Progenitor cell of endocrine pancreas (in vitro differentiated cells): ENCODE results near the gene CRYBA1. TPM values are rescaled to one million over a fixed set of nuclear protein-coding genes. Genes with fewer than 3 reads are reported as not detected.

Experiments
- DNase-seq: peaks from one replicate; pipeline ENCODE4 v3.0.0; 2021; ENCODE audit warnings: low spot score; ENCODE audit not compliant: unreplicated experiment
- H3K27ac Mint-ChIP-seq: 2 replicates; pipeline ENCODE4 v1.8.0; 2021; ENCODE audit warnings: mild to moderate bottlenecking, moderate library complexity, mixed read lengths
- H3K27me3 Mint-ChIP-seq: 2 replicates; pipeline ENCODE4 v1.8.0; 2021; ENCODE audit warnings: mixed read lengths
- H3K36me3 Mint-ChIP-seq: 2 replicates; pipeline ENCODE4 v1.8.0; 2022; ENCODE audit warnings: mixed read lengths; ENCODE audit not compliant: insufficient read depth
- H3K4me1 Mint-ChIP-seq: 2 replicates; pipeline ENCODE4 v1.8.0; 2021; ENCODE audit warnings: low read depth, mixed read lengths
- H3K4me3 Mint-ChIP-seq: 2 replicates; pipeline ENCODE4 v1.8.0; 2021; ENCODE audit warnings: low read depth, mild to moderate bottlenecking, moderate library complexity, mixed read lengths
- H3K9me3 Mint-ChIP-seq: 2 replicates; pipeline ENCODE4 v1.8.0; 2021; ENCODE audit warnings: low read depth, mixed read lengths
- CTCF ChIP-seq: fragments of 200-600 bp; sonication (generic); IDR thresholded peaks from one replicate; pipeline ENCODE4 v1.5.0; 2021; ENCODE audit warnings: antibody characterized with exemption, mild to moderate bottlenecking; ENCODE audit not compliant: unreplicated experiment
- total RNA-seq: library from RNA; stranded (reverse); gene quantifications from 2 replicates; pipeline ENCODE4 v1.2.1, GENCODE V29; 2021

The CRYBA1 gene
- total RNA-seq, 1 donor from 2014 or later, result not detected

- H3K27ac Mint-ChIP-seq, result peak within 1 kb of the TSS; percentile 100
- TF ChIP-seq CTCF, result no peak
- H3K9me3 Mint-ChIP-seq, result no peaks in the 10 kb centered on the region
- H3K4me1 Mint-ChIP-seq, result peaks cover 26% of the 10 kb centered on the region
- peak; percentile 96 for DNase-seq
- no peaks in the 10 kb centered on the region for H3K27me3 Mint-ChIP-seq
- H3K36me3 Mint-ChIP-seq, result peaks cover 6% of the 10 kb centered on the region
- peak within 1 kb of the TSS; percentile 100 for H3K4me3 Mint-ChIP-seq
Observed at GRCh38 chr17:29293890-29294579, 47.4 kb downstream of the CRYBA1 start, which contains the start of gene NUFIP2. TSS of gene NUFIP2 (minus strand) at chr17:29294148. CDS start at chr17:29294059, 89 bp downstream.

- no peak for TF ChIP-seq CTCF
- Mint-ChIP-seq H3K27me3 (no peaks in the 10 kb centered on the region), H3K27ac (peak overlapping the region; percentile 100), H3K4me3 (peak overlapping the region; percentile 100), H3K9me3 (no peaks in the 10 kb centered on the region), H3K36me3 (peaks cover 4% of the 10 kb centered on the region), H3K4me1 (peaks cover 24% of the 10 kb centered on the region)
- no peak for DNase-seq
Observed at GRCh38 chr17:29294580-29294900, 47.9 kb downstream of the CRYBA1 start.

GRCh38 chr17:29295420-29295819 lies 48.8 kb downstream of the CRYBA1 start:
- Mint-ChIP-seq H3K36me3 (peaks cover 2% of the 10 kb centered on the region), H3K27me3 (no peaks in the 10 kb centered on the region), H3K4me3 (peak overlapping the region; percentile 42), H3K27ac (peak overlapping the region; percentile 9), H3K4me1 (peaks cover 20% of the 10 kb centered on the region), H3K9me3 (no peaks in the 10 kb centered on the region)
- no peak for TF ChIP-seq CTCF
- DNase-seq, result no peak

DNA sequence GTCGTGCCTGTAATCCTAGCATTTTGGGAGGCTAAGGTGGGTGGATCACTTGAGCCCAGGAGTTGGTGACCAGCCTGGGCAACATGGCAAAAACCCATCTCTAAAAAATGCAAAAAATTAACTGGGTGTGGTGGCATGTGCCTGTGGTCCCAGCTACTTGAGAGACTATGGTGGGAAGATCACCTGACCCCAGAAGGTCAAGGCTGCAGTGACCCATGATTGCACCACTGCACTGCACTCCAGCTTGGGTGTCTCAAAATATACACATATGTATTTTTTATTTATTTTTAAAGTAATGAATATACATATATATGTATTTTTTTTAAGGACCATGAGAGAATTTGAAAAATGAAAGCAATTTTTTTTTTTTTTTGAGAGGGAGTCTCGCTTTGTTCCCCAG lies 52.4 kb downstream of the CRYBA1 start:
- Mint-ChIP-seq H3K27ac (no peak overlapping the region), H3K27me3 (no peaks in the 10 kb centered on the region), H3K4me1 (peaks cover 7% of the 10 kb centered on the region), H3K4me3 (no peak overlapping the region), H3K9me3 (no peaks in the 10 kb centered on the region), H3K36me3 (no peaks in the 10 kb centered on the region)
- TF ChIP-seq CTCF, result no peak
- no peak for DNase-seq

DNA sequence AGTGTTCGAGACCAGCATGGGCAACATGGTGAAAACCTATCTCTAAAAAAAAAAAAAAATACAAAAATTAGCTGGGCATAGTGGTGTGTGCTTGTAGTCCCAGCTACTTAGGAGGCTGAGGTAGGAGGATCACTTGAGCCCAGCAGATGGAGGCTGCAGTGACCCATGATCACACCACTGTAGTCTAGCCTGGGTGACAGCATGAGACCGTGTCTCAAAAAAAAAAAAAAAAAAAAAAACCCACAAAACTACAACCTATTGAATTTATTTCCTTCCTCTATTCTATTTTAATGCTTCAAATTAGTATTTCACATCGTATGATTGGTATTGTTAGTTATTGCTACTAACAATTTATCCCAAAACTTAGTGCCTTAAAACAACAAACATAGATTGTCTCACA lies 56.7 kb downstream of the CRYBA1 start:
- no peaks in the 10 kb centered on the region for H3K36me3 Mint-ChIP-seq
- no peaks in the 10 kb centered on the region for H3K27me3 Mint-ChIP-seq
- H3K27ac Mint-ChIP-seq, result no peak overlapping the region
- no peak overlapping the region for H3K4me3 Mint-ChIP-seq
- TF ChIP-seq CTCF, result no peak
- DNase-seq, result no peak
- H3K9me3 Mint-ChIP-seq, result no peaks in the 10 kb centered on the region
- H3K4me1 Mint-ChIP-seq, result no peaks in the 10 kb centered on the region

Other genes with a start within 250 kb of the CRYBA1 start
- gene SEZ6, start 240.8 kb upstream of the CRYBA1 start, total RNA-seq, result 9.8 and 10.1 TPM in 2 replicates
- gene PIPOX, start 203.7 kb upstream of the CRYBA1 start, total RNA-seq, result 4.3 and 5.3 TPM in 2 replicates
- 75.7 and 77.1 TPM in 2 replicates for gene MYO18A, start 66.5 kb upstream of the CRYBA1 start, total RNA-seq
- 50.8 and 52.8 TPM in 2 replicates for gene NUFIP2, start 47.3 kb downstream of the CRYBA1 start, total RNA-seq
- 89.1 and 90.3 TPM in 2 replicates for gene TAOK1, start 143.5 kb downstream of the CRYBA1 start, total RNA-seq